22Rv1 (cell line): ENCODE results near the gene TTC7B.

Experiments
- H3K27ac ChIP-seq: fragments of 450-650 bp; 2 replicates; pipeline ENCODE4 v1.5.1; 2017
- ZFX ChIP-seq: fragments of 450-650 bp; IDR thresholded peaks from 2 replicates; pipeline ENCODE4 v1.6.1; 2017; ENCODE audit warnings: antibody characterized with exemption, borderline replicate concordance
- TF ChIP-seq, protein P1 (sequence below): fragments of 450-650 bp; IDR thresholded peaks from 2 replicates; pipeline ENCODE4 v1.5.1; 2017; ENCODE audit warnings: mild to moderate bottlenecking

Gene TTC7B

DNA sequence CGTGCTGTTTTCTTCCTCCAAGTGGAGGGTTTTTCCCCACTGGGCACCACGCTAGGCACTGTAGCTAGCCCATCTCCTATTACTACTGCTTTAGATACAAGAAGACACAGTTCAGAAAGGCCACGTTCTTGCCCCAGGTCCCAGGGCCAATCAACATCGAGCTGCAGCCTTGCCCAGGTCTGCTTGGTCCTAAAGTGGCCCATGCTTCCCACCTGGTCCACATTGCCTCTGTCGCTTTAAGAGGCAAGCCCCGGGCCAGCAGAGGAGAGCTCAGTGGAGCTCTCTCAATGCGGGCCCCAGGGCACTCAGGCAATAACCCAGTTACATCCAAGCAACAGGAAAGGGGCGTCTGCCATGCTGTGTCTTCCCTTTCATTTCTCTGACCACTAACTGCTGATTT, 271.3 kb downstream of the TTC7B start:
- no peak overlapping the region for H3K27ac ChIP-seq
- no peak for TF ChIP-seq ZFX
- TF ChIP-seq, protein P1, sequence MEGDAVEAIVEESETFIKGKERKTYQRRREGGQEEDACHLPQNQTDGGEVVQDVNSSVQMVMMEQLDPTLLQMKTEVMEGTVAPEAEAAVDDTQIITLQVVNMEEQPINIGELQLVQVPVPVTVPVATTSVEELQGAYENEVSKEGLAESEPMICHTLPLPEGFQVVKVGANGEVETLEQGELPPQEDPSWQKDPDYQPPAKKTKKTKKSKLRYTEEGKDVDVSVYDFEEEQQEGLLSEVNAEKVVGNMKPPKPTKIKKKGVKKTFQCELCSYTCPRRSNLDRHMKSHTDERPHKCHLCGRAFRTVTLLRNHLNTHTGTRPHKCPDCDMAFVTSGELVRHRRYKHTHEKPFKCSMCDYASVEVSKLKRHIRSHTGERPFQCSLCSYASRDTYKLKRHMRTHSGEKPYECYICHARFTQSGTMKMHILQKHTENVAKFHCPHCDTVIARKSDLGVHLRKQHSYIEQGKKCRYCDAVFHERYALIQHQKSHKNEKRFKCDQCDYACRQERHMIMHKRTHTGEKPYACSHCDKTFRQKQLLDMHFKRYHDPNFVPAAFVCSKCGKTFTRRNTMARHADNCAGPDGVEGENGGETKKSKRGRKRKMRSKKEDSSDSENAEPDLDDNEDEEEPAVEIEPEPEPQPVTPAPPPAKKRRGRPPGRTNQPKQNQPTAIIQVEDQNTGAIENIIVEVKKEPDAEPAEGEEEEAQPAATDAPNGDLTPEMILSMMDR, result no peak

DNA sequence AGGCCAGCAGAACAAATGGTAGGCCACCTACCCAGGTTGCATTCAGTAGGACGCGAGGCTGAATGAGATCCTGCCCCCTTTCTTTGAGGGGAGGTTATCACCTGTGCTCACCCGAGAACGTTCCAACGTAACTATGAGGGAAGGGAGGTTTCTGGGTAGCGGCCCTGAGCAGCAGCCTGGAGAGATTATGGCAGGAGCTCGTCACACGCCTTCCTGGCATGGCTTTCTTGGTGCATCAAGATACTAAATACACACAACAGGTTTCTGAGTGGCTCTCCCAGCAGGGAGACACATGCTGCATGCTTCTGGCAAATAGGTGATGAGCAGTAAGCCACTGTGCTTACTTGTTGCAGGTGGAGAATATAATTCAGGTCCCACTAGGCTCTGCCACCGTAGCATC, 271.7 kb downstream of the TTC7B start:
- no peak overlapping the region for H3K27ac ChIP-seq
- no peak for TF ChIP-seq ZFX
- TF ChIP-seq, protein P1, result no peak

DNA sequence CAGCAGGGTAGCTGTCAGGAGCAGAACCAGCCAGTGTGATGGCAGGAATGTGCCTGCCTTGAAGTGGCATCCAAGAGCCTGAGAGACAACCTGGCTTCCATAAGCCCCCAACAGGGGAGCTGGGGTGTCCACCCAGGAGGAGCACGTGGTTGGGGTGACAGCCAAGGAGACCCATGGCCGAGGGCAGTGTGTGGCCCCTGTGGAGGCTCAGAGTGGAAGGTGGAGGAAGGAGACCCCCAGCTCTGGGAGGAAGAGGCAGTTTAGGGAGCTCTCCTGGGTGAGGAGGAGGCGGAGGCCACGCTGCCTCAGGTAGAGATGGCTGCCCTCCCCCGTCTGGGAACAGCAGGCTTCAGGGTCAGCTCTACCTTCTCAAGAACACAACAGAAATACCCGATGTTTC, 272.4 kb downstream of the TTC7B start:
- TF ChIP-seq, protein P1, result no peak
- TF ChIP-seq ZFX, result no peak
- H3K27ac ChIP-seq, result no peak overlapping the region

DNA sequence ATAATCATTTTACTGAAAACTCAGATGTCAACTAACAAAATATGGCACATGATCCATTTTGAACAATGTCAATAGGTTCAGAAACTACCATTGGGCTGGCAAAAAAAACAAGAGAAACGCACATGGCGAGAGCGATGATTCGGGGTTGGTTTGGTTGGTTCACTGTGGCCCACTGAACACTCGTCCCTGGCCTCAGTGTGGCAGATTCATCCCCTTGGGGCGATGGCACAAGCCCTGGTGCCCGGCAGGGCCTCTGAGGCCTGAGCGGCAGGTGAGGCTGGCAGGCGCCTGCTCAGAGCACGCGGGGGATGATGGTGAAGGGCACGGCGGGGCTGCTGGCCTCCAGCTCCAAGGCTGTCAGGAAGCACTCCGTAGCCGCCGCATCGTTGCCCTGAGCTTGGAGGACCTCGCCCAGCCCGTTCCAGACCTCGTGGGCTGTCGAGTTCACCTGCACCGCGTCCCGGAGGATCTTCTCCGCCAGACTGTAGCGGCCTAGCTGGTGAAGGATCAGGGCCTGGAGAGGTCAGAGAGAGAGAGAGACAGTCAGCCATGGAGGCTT, 275.1 kb downstream of the TTC7B start:
- TF ChIP-seq, protein P1, result no peak
- TF ChIP-seq ZFX, result no peak
- H3K27ac ChIP-seq, result no peak overlapping the region

DNA sequence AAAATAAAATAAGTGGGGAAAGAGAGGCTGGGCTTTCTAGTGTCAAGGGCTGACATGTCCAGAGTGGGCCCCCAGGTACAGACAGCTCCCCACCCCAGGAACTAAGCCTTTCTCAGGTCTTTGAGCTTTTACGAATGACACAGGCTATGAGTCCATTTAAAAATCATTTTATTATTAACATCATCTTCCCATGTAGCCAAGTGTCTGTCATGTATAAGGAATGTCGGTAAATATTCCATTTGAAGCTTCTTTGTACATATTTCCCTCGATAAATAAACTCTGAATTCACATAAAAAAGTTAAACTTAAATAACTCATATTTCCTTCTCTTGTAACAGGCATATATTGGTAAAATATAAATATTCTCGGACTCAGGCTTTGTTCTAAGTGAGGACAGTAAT, 275.8 kb downstream of the TTC7B start:
- H3K27ac ChIP-seq, result no peak overlapping the region
- TF ChIP-seq ZFX, result no peak
- TF ChIP-seq, protein P1, result no peak

DNA sequence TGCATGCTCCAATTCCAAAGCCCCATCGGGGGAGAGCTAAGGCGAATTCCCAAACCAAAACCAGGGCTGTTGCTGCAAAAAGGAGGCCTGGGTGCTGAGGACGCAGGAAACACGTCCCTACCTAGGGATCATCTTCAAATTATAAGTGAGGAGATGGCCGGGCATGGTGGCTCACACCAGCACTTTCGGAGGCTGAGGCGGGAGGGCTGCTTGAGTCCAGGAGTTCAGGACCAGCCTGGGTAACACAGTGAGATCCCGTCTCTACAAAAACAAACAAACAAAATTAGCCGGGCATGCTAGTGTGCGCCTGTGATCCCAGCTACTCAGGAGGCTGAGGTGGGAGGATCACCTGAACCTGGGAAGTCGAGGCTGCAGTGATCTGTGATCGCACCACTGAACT, 276.2 kb downstream of the TTC7B start:
- no peak overlapping the region for H3K27ac ChIP-seq
- TF ChIP-seq ZFX, result no peak
- TF ChIP-seq, protein P1, result no peak

DNA sequence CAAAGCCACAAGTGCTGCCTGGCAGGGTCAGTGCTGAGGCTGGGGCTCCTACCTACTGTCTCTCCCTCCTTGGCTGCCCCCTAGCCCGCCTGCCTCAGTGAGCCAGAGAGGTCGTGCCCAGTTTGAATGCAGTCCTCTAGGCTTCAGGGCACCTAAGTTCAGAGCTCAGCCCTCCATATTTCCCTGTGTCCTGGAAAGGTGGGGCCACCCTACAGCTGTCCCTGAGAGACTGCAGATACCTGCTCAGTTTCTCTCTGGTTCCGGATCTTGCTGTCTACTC, 276.8 kb downstream of the TTC7B start:
- H3K27ac ChIP-seq, result no peak overlapping the region
- TF ChIP-seq ZFX, result no peak
- TF ChIP-seq, protein P1, result no peak
